BLaER1 treated with 17β-estradiol and CSF1 and Interleukin-3, amounts not matched to agents 10 nM and 100 nM (cell line): ENCODE results near the gene DHX16.

Source experiments
- H3K27ac ChIP-seq, 11 experiments: shearing (Covaris generic); formaldehyde crosslinking; 2 replicates each; pipeline ENCODE4 v1.8.1; 2022
- H3K27me3 ChIP-seq, 11 experiments: shearing (Covaris generic); formaldehyde crosslinking; 2 replicates each; pipeline ENCODE4 v1.8.1; 2022
- H3K36me3 ChIP-seq, 11 experiments: shearing (Covaris generic); formaldehyde crosslinking; 2 replicates each; pipeline ENCODE4 v1.8.1; 2022
- H3K4me1 ChIP-seq, 10 experiments: shearing (Covaris generic); formaldehyde crosslinking; 2 replicates each; pipeline ENCODE4 v1.8.1; 2022
- H3K4me2 ChIP-seq, 11 experiments: shearing (Covaris generic); formaldehyde crosslinking; 2 replicates each; pipeline ENCODE4 v1.8.1; 2022
- H3K4me3 ChIP-seq, 10 experiments: shearing (Covaris generic); formaldehyde crosslinking; 2 replicates each; pipeline ENCODE4 v1.8.1; 2022
- H3K9ac ChIP-seq, 11 experiments: shearing (Covaris generic); formaldehyde crosslinking; 2 replicates each; pipeline ENCODE4 v1.8.1; 2022
- H3K9me3 ChIP-seq, 11 experiments: shearing (Covaris generic); formaldehyde crosslinking; replicated peaks in 1 of 11; 2 replicates each; pipeline ENCODE4 v1.8.1; 2022
- H4K20me1 ChIP-seq, 11 experiments: shearing (Covaris generic); formaldehyde crosslinking; 2 replicates each; pipeline ENCODE4 v1.8.1; 2022
- Cebpa-rat ChIP-seq, 11 experiments: shearing (Covaris generic); IDR thresholded peaks; 2 replicates each; pipeline ENCODE4 v1.8.1; 2022

DHX16 gene

GRCh38 chr6:30683980-30684338, 11.2 kb upstream of the DHX16 start:
- H3K9ac ChIP-seq, result peak overlapping the region; percentile 91 to 100 (median 99)
- peak overlapping the region; percentile 78 to 100 (median 99) for H3K27ac ChIP-seq
- peak overlapping the region; percentile 83 to 100 (median 96) for H3K4me3 ChIP-seq
- peaks cover 29 to 59% (median 56%) of the 10 kb centered on the region in 11 experiments; a peak in 20 of 22 replicates for H3K36me3 ChIP-seq
- no peak for TF ChIP-seq Cebpa-rat (IDR thresholded peaks at IDR 0.05)
- H3K4me2 ChIP-seq, result peak overlapping the region; percentile 89 to 100 (median 95)
- peaks cover 6 to 41% (median 29%) of the 10 kb centered on the region in 10 experiments for H3K4me1 ChIP-seq
- H3K27me3 ChIP-seq, result no peaks in the 10 kb centered on the region
- no peaks in the 10 kb centered on the region for H3K9me3 ChIP-seq
- peaks cover 45 to 69% (median 60%) of the 10 kb centered on the region in 11 experiments for H4K20me1 ChIP-seq

GRCh38 chr6:30683183-30683979, 10.6 kb upstream of the DHX16 start:
- H3K9me3 ChIP-seq, result no peaks in the 10 kb centered on the region
- peak overlapping the region; percentile 78 to 100 (median 99) for H3K27ac ChIP-seq
- H3K9ac ChIP-seq, result peak overlapping the region; percentile 91 to 100 (median 99)
- peaks cover 34 to 65% (median 61%) of the 10 kb centered on the region in 11 experiments for H3K36me3 ChIP-seq
- no peaks in the 10 kb centered on the region for H3K27me3 ChIP-seq
- peaks cover 51 to 75% (median 66%) of the 10 kb centered on the region in 11 experiments for H4K20me1 ChIP-seq
- H3K4me3 ChIP-seq, result peak overlapping the region; percentile 83 to 100 (median 96)
- H3K4me1 ChIP-seq, result peaks cover 5 to 40% (median 30%) of the 10 kb centered on the region in 10 experiments
- H3K4me2 ChIP-seq, result peak overlapping the region; percentile 89 to 100 (median 95)
- TF ChIP-seq Cebpa-rat (IDR thresholded peaks at IDR 0.05), result no peak

- peak overlapping the region; percentile 90 to 100 (median 98) for H3K4me2 ChIP-seq
- peak overlapping the region; percentile 83 to 100 (median 96) for H3K4me3 ChIP-seq
- peak overlapping the region; percentile 91 to 100 (median 99) for H3K9ac ChIP-seq
- H3K36me3 ChIP-seq, result peaks cover 43 to 74% (median 71%) of the 10 kb centered on the region in 11 experiments
- peaks cover 15 to 44% (median 38%) of the 10 kb centered on the region in 10 experiments for H3K4me1 ChIP-seq
- no peaks in the 10 kb centered on the region for H3K27me3 ChIP-seq
- peaks cover 60 to 85% (median 75%) of the 10 kb centered on the region in 11 experiments for H4K20me1 ChIP-seq
- no peak for TF ChIP-seq Cebpa-rat (IDR thresholded peaks at IDR 0.05)
- H3K9me3 ChIP-seq, result no peaks in the 10 kb centered on the region
- H3K27ac ChIP-seq, result peak overlapping the region; percentile 78 to 100 (median 99)
Observed at GRCh38 chr6:30682143-30683117, 9.6 kb upstream of the DHX16 start.

- H3K4me3 ChIP-seq, result peak overlapping the region; percentile 83 to 100 (median 96)
- peak overlapping the region; percentile 90 to 100 (median 98) for H3K4me2 ChIP-seq
- peaks cover 20 to 50% (median 45%) of the 10 kb centered on the region in 10 experiments for H3K4me1 ChIP-seq
- peaks cover 67 to 91% (median 82%) of the 10 kb centered on the region in 11 experiments for H4K20me1 ChIP-seq
- peak overlapping the region; percentile 78 to 100 (median 99) for H3K27ac ChIP-seq
- peaks cover 50 to 81% (median 78%) of the 10 kb centered on the region in 11 experiments for H3K36me3 ChIP-seq
- no peak for TF ChIP-seq Cebpa-rat (IDR thresholded peaks at IDR 0.05)
- H3K9me3 ChIP-seq, result no peaks in the 10 kb centered on the region
- H3K27me3 ChIP-seq, result no peaks in the 10 kb centered on the region
- H3K9ac ChIP-seq, result peak overlapping the region; percentile 91 to 100 (median 99)
Observed at GRCh38 chr6:30681766-30682142, 8.9 kb upstream of the DHX16 start.

GRCh38 chr6:30679765-30680535, 7.1 kb upstream of the DHX16 start:
- Histone ChIP-seq H3K36me3 (peaks cover 62 to 85% (median 82%) of the 10 kb centered on the region in 11 experiments), H3K27me3 (no peaks in the 10 kb centered on the region), H3K9ac (peak overlapping the region; percentile 91 to 100 (median 99)), H3K4me3 (peak overlapping the region; percentile 83 to 100 (median 96)), H3K4me1 (peaks cover 29 to 63% (median 57%) of the 10 kb centered on the region in 10 experiments), H3K4me2 (peak overlapping the region; percentile 90 to 100 (median 98)), H4K20me1 (peaks cover 69 to 91% (median 85%) of the 10 kb centered on the region in 11 experiments), H3K9me3 (no peaks in the 10 kb centered on the region), H3K27ac (peak overlapping the region; percentile 0 to 100 (median 99); a peak in 19 of 22 replicates)
- TF ChIP-seq Cebpa-rat (IDR thresholded peaks at IDR 0.05), result no peak

- H3K9me3 ChIP-seq, result no peaks in the 10 kb centered on the region
- H3K4me3 ChIP-seq, result peak overlapping the region; percentile 83 to 100 (median 96)
- peaks cover 69 to 85% (median 80%) of the 10 kb centered on the region in 11 experiments for H4K20me1 ChIP-seq
- peak overlapping the region; percentile 90 to 100 (median 98) for H3K4me2 ChIP-seq
- H3K9ac ChIP-seq, result peak overlapping the region; percentile 91 to 100 (median 99)
- H3K4me1 ChIP-seq, result peaks cover 31 to 69% (median 59%) of the 10 kb centered on the region in 10 experiments
- H3K27ac ChIP-seq, result peak overlapping the region; percentile 0 to 100 (median 99); a peak in 19 of 22 replicates
- H3K36me3 ChIP-seq, result peaks cover 62 to 79% (median 75%) of the 10 kb centered on the region in 11 experiments
- TF ChIP-seq Cebpa-rat (IDR thresholded peaks at IDR 0.05), result no peak
- no peaks in the 10 kb centered on the region for H3K27me3 ChIP-seq
Observed at GRCh38 chr6:30678964-30679726, 6.3 kb upstream of the DHX16 start.

- peaks cover 59 to 72% (median 68%) of the 10 kb centered on the region in 11 experiments for H4K20me1 ChIP-seq
- H3K36me3 ChIP-seq, result peaks cover 54 to 62% (median 58%) of the 10 kb centered on the region in 11 experiments
- peak overlapping the region; percentile 20 to 100 (median 94); a peak in 17 of 22 replicates for H3K4me2 ChIP-seq
- no peak for TF ChIP-seq Cebpa-rat (IDR thresholded peaks at IDR 0.05)
- H3K9ac ChIP-seq, result peak overlapping the region in 10 of 11 experiments; percentile 18 to 99 (median 54); a peak in 16 of 22 replicates
- peak overlapping the region in 6 of 11 experiments; percentile 14 to 42 (median 29); a peak in 7 of 22 replicates for H3K27ac ChIP-seq
- H3K27me3 ChIP-seq, result no peaks in the 10 kb centered on the region
- no peaks in the 10 kb centered on the region for H3K9me3 ChIP-seq
- H3K4me3 ChIP-seq, result no peak overlapping the region; a peak in 1 of 20 replicates
- peaks cover 44 to 84% (median 68%) of the 10 kb centered on the region in 10 experiments for H3K4me1 ChIP-seq
Observed at GRCh38 chr6:30676660-30677285, 4.0 kb upstream of the DHX16 start.
